ENCODE measurements around the gene DLEC1.
"Not testable (repeated sequence)": the region's sequence is repeated elsewhere in the genome, so short reads cannot be mapped to it uniquely, and the experiment has no call there.

DLEC1 gene

DNA sequence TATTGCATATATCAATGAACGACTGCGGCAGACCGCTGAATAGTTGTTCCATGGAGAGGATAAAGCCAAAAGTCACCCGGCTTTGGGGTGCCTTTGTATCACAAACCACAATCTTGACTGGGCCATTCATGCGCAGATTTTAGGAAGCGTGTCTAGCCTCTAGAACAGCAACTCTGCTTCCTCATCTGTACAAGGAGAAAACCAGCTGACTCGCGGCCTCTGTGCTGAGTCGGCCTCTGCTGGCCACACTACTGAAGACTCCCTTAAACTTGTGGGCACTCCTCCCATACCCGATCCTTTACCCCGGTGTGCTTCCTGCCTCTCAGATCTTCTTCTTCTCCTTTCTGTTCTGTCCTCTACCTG lies 872 bp downstream of the DLEC1 start:
- DNase-seq, result peak; percentile 47

DNA sequence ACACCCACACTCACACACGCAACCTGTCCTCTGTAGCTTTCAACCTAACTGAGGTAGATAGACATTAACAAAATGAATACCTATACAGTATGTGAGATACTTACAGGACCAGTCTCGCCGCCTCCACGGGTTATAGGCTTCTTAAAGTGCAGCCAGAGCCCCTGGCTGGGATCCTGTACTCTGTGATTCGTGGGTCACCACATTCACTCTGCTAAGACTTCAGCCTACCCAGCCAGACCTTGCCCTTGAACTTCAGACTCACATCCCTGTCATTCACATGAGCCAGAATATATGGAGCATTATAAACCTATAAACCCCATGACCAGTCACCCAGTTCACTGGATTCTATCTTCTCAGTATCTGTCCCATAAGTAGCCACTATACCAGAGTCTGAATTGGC lies 1.4 kb downstream of the DLEC1 start:
- DNase-seq, result no peak

GRCh38 chr3:38043486-38043885 lies 4.5 kb downstream of the DLEC1 start:
- no peak for DNase-seq

DNA sequence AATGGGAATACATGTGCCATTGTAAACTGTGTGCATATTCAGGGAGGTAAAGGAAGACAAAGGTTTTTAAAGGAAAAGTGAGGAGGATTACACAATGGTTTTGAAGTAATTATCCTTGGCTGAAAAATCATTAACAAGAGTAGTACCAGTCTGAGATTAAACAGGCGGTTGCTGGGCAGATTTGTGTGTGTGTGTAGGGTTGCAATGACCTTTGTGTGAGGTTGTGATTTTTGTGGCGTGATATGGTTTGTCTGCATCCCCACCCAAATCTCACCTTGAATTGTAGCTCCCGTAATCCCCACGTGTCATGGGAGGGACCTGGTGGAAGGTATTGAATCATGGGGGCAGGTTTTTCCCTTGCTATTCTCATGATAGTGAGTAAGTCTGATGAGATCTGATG lies 7.0 kb downstream of the DLEC1 start:
- DNase-seq, result no peak

DNA sequence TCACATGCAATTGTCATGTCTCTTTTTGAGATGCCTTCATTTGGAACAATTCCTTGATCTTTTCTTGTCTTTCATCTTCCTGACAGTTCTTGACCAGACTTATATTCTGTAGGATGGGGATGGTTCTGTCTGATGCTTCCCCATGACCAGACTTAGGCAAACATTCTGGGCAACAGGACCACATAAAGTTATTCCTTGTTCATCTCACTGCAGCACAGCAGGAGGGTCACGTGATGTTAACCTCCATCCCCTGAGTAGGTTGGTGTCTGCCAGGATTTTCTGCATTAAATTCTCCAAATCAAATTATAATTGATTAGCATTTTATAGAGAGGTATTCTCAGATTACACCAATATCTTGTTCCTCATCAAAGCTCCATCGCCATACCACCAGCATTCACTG lies 7.8 kb downstream of the DLEC1 start:
- DNase-seq, result no peak

DNA sequence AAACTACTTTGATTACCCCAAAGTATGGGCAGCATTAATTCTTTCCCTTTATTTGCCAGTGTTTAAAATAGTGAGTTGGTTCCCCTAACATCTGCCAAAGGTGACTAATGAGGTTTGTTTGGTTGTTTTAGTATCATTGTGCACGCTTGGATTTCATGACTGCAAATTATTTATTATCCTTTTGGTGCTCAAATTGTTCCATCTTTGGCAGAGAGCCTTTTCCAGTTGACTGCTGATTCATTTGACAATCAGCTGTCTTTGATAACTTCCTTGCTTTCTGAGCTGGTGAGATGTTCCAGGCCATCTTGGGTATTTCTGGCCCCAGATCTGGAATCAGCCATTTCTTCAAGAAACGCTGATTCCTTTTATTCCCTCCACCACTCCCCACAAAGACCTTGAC lies 8.9 kb downstream of the DLEC1 start:
- DNase-seq, result no peak

DNA sequence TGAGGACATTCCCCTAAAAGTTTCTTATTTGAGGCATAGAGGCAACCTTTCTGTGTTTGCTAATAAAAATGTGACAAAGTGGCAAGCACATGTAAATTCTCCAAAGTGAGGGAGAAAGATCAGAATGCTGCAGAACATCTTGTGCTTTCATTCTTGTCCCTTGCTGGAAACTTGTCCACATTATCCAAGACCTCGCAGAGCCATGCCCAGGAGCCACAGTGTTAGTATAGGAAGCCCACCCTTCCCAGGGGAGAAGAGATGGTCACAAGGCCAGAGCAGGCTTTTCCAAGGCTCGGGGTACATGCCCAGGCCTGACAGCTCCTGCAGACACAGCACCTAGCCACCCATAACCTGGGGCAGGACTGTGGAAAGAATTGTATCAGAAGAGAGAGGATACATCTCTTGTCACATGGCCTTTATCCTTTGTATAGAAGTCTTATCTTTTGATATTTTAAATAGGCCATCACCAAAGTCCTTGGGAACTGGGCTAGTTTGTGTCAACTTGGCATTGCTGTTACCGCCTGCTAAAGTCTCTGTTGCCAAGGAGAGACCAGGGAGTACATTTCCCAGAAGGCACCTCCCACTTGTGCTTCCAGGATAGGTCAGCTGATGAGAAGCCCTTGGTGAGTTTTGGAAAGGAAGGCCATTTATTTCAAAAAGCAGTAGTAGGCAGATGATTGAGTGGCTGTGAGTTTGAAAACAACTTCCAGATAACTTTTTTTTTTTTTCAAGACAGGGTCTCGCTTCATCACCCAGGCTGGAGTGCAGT lies 10.5 kb downstream of the DLEC1 start:
- DNase-seq, result no peak

DNA sequence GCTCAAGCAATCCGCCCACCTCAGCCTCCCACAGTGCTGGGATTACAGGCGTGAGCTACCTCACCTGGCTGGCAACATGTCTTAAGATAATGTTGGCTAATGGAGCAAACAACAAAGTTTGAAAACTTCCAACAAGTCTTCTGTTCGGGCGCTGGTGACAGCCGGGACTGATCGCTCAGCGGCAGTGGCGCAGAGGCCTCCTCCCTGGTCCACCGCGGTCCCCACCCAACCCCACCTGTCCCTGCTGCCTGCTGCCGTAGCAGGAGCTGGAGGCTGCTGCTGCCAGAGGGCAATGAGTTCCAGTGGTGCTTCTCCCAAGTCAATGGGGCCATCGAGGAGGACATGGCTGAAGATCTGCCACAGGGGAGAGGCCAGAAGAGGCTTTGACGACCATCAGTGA lies 12.1 kb downstream of the DLEC1 start:
- DNase-seq, result no peak

DNA sequence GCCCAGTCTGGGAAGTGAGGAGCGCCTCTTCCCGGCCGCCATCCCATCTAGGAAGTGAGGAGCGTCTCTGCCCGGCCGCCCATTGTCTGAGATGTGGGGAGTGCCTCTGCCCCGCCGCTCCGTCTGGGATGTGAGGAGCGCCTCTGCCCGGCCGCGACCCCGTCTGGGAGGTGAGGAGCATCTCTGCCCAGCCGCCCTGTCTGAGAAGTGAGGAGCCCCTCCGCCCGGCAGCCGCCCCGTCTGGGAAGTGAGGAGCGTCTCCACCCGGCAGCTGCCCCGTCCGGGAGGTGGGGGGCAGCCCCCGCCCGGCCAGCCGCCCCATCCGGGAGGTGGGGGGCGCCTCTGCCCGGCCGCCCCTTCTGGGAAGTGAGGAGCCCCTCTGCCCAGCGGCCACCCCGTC lies 14.3 kb downstream of the DLEC1 start:
- not testable (repeated sequence) for DNase-seq

DNA sequence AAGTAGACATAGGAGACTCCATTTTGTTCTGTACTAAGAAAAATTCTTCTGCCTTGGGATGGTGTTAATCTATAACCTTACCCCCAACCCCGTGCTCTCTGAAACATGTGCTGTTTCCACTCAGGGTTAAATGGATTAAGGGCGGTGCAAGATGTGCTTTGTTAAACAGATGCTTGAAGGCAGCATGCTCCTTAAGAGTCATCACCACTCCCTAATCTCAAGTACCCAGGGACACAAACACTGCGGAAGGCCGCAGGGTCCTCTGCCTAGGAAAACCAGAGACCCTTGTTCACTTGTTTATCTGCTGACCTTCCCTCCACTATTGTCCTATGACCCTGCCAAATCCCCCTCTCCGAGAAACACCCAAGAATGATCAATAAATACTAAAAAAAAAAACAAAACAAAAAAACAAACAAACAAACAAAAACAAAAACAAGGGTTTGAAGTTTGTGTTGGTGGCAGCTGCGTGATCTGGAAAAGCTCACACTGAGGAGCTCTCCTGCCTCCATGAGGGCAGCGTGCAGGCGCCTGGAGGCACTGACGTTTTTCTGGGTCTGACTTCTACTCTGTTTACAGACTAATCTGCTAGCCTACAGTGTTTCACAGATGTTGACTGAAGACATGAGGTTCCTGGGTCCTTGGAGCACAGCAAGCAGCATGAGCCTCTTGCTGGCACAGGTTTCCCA lies 14.9 kb downstream of the DLEC1 start:
- DNase-seq, result not testable (repeated sequence)

GRCh38 chr3:38054499-38055001 lies 15.5 kb downstream of the DLEC1 start:
- DNase-seq, result no peak

- no peak for DNase-seq
Measured at GRCh38 chr3:38059148-38059547, 20.1 kb downstream of the DLEC1 start.

- no peak for DNase-seq
Measured at GRCh38 chr3:38059591-38059990, 20.6 kb downstream of the DLEC1 start.

GRCh38 chr3:38062809-38063208 lies 23.8 kb downstream of the DLEC1 start:
- no peak for DNase-seq

- not testable (repeated sequence) for DNase-seq
Measured at GRCh38 chr3:38064453-38064852, 25.4 kb downstream of the DLEC1 start.

DNA sequence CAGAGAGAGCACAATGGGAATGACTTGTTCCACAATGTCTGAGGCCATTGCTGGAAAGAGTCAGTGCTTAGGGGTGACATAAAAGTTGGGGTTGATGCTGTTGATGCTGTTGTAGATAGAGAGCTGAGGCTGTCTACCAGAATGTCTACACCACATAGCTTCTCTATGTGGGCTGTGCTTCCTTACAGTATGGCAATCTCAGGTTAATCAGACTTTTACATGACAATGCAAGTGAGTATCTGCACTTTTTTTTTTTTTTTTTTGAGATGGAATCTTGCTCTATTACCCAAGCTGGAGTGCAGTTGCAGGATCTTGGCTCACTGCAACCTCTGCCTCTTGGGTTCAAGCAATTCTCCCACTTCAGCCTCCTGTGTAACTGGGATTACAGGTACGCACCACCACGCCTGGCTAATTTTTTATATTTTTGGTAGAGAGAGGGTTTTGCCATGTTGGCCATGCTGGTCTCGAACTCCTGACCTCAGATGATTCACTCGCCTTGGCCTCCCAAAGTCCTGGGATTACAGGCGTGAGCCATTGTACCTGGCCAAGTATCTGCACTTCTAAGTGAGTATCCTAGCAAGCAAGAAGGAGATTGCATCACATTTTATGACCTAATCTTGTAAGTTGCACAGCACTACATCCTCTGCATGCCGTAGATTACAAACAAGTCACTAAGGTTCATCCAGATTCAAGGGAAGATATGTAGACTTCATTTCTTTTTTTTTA lies 28.7 kb downstream of the DLEC1 start:
- no peak for DNase-seq

GRCh38 chr3:38070013-38070412 lies 31.0 kb downstream of the DLEC1 start:
- DNase-seq, result no peak

DNA sequence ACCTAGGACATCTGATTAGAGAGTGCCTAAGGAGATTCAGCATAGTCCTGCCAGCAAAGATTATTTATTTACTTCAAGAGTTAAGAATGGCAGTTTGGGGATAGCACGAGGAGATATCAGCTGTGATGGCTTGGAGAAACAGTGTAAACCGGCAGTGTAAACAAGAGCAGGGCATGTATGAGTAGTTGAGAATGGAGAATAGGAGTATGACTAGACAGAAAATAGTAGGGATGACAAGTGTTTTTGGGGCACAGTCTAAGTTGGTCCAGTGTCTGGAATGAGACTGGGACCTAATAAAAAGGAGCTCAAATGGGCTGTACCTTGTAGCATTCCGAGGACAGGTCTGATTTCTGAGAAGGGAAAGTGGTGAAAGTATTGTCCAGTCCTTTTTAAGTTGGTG lies 38.1 kb downstream of the DLEC1 start:
- DNase-seq, result not testable (repeated sequence)

- DNase-seq, result not testable (repeated sequence)
Measured at GRCh38 chr3:38082296-38082695, 43.3 kb downstream of the DLEC1 start.

DNA sequence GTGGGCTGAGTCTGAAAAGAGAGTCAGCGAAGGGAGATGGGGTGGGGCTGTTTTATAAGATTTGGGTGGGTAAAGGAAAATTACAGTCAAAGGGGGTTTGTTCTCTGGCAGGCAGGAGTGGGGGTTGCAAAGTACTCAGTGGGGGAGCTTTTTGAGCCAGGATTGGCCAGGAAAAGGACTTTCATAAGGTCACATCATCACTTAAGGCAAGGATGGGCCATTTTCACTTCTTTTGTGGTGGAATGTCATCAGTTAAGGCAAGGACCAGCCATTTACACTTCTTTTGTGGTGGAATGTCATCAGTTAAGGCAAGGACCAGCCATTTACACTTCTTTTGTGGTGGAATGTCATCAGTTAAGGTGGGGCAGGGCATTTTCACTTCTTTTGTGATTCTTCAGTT lies 44.2 kb downstream of the DLEC1 start:
- not testable (repeated sequence) for DNase-seq

DNA sequence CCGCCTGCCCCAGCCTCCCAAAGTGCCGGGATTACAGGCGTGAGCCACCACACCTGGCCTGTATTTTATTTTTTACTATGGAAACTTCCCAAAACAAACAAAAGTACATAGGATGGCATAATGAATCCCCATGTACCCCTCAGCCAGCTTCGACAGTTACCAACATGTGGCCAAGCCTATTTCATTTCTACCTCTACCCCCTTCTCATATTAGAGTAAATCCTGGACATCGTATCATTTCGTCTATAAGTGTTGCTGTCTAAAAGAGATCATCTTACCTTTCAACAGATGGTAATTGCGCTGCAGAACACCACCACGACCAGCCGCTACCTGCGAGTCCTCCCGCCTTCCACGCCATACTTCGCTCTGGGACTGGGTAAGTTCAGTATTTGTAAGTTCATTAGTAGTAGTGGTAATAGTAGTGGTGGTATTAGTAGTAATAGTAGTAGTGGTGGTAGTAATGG lies 44.9 kb downstream of the DLEC1 start:
- no peak for DNase-seq

DNA sequence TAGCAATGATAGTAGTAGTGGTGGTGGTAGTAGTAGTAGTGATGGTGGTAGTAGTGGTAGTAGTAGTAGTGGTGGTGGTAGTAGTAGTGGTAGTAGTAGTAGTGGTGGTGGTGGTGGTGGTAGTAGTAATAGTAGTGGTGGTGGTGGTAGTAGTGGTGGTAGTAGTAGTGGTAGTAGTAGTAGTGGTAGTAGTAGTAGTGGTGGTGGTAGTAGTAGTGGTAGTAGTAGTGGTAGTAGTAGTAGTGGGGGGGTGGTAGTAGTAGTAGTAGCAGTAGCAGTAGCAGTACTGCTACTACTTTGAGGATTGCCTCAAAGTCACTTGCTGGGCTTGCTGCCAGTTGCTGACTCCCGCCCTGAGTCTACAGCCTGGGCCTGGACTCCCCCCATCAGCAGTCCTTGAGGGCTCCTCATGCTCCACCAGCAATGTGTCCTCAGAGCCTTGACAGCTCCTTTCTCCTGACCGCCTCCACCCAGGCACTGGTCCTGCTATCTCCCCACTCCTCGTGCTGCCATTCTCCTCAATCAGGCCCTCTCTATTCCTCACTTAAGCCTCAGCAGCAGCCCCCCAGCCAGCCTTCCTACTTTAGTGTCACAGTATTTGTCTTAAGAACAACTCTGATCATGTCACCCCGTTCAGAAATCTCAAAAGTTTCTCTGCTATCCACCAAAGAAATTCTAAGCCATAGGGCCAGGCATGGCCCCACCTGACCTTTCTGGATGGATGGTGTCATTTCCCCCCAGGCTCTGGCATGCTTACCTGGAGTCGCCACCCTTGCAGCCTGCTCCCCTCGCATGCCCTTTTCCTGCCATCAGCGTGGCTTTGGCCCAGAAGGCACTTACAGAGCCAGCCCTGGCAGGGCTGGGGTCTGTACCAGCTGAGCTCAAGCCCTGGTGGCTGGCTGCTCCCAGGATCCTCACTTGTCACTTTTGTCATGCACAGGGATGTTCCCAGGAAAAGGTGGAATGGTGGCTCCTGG lies 45.6 kb downstream of the DLEC1 start:
- peak; percentile 19 for DNase-seq

Data from activated naive CD4-positive, alpha-beta T cell treated with Interleukin-2 at 50 U/mL for 16 hours (primary cell).